HUES48 (cell line): Measurements from ENCODE around the gene ZBTB5.

Source experiments
- H3K27ac ChIP-seq: one replicate; pipeline ENCODE4 v1.7.0; 2013; ENCODE audit warnings: low read depth, low read length, inconsistent platforms
- H3K27me3 ChIP-seq: 2 replicates; pipeline ENCODE4 v1.6.1; 2013; ENCODE audit warnings: mild to moderate bottlenecking, low read length; ENCODE audit not compliant: control insufficient read depth, insufficient read depth
- H3K36me3 ChIP-seq: 2 replicates; pipeline ENCODE4 v1.6.1; 2013; ENCODE audit warnings: low read length; ENCODE audit not compliant: control insufficient read depth, insufficient read depth
- H3K4me1 ChIP-seq: 2 replicates; pipeline ENCODE4 v1.6.1; 2013; ENCODE audit warnings: mild to moderate bottlenecking, low read length; ENCODE audit not compliant: control insufficient read depth, insufficient read depth
- H3K4me3 ChIP-seq: 2 replicates; pipeline ENCODE4 v1.5.1; 2013; ENCODE audit warnings: mild to moderate bottlenecking, low read depth, low read length
- H3K9ac ChIP-seq: 2 replicates; pipeline ENCODE4 v1.6.1; 2013; ENCODE audit warnings: mild to moderate bottlenecking, low read depth, low read length, moderate library complexity
- H3K9me3 ChIP-seq: 2 replicates; pipeline ENCODE4 v1.6.1; 2013; ENCODE audit warnings: low read length; ENCODE audit not compliant: control insufficient read depth, insufficient read depth

Gene ZBTB5

GRCh38 chr9:37447111-37447510, 18.1 kb downstream of the ZBTB5 start:
- no peaks in the 10 kb centered on the region for H3K27me3 ChIP-seq
- no peak overlapping the region for H3K4me3 ChIP-seq
- H3K36me3 ChIP-seq = peaks cover 18% of the 10 kb centered on the region
- H3K9me3 ChIP-seq = no peaks in the 10 kb centered on the region
- no peak overlapping the region for H3K9ac ChIP-seq
- H3K4me1 ChIP-seq = no peaks in the 10 kb centered on the region; the same call in 1 of the 2 replicates
- H3K27ac ChIP-seq = no peak overlapping the region

DNA sequence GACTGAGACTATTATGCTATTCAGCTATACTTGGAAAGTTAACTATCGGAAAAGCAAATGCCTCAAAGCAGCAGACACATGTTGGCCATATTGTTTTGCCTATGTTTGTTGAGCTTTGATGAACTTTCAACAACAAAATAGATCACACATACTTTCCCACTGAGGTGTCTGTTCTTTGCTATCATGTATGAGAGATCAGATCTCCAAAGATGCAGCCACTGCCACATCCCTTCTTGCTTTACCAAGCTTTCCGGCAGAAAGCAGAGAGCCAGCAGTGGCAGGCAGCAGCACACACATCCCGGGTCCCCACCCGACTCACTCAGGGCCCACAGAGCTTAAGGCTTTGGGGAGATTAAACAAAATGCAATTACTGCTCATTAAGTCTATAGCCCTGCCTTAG, 18.8 kb downstream of the ZBTB5 start:
- Histone ChIP-seq H3K4me3 (no peak overlapping the region), H3K4me1 (no peaks in the 10 kb centered on the region; the same call in 1 of the 2 replicates), H3K9ac (no peak overlapping the region), H3K27me3 (no peaks in the 10 kb centered on the region), H3K36me3 (peaks cover 25% of the 10 kb centered on the region), H3K27ac (no peak overlapping the region), H3K9me3 (no peaks in the 10 kb centered on the region)

DNA sequence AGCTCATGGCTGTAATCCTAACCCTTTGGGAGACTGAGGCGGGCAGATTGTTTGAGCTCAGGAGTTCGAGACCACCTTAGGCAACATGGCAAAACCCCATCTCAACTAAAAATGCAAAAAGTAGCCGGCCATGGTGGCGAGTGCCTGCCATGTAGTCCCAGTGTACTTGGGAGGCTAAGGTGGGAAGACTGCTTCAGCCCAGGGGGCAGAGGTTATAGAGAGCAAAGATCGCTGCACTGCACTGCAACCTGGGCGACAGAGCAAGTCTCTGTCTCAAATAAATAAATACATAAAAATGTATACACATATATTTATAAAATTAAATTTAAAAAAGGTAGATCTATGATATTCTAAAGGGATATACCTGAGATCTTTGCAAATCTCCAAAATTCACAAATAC, 19.4 kb downstream of the ZBTB5 start:
- Histone ChIP-seq H3K27me3 (no peaks in the 10 kb centered on the region), H3K36me3 (peaks cover 31% of the 10 kb centered on the region), H3K9me3 (no peaks in the 10 kb centered on the region), H3K4me1 (no peaks in the 10 kb centered on the region; the same call in 1 of the 2 replicates), H3K27ac (no peak overlapping the region), H3K4me3 (no peak overlapping the region), H3K9ac (no peak overlapping the region)

DNA sequence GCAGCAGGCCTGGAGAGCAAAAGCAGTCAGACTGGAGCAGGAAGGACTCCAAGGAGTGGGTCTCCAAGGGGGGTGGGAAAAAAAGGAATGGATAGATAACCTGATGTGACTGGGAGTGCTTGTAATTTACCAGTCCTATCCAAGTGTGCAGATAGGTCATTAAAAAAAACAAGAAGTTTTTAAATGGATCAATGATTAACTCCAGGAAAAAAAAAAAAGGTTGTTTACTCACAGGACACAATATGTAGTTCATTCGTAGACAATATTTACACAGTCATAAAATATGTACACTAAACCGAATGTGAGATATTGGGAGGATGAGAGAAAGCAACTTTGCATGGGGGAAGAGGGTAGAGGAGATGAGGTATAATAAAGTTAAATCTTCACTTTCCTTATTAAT, 20.4 kb downstream of the ZBTB5 start:
- H3K9ac ChIP-seq = no peak overlapping the region

DNA sequence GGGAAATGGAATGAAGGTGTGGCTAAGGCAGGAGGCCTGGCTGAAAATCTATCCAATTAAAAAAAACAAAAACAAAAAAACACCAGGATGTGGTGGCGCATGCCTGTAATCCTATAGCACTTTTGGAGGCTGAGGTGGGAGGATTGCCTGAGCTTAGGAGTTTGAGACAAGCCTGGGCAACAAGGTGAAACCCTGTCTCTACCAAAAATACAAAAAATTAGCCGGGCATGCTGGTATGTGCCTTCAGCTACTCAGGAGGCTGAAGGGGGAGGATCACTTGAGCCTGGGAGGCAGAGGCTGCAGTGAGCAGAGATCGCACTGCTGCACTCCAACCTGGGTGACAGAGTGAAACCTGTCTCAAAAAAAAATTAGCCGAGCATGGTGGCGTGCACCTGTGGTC, 21.7 kb downstream of the ZBTB5 start:
- Histone ChIP-seq H3K4me3 (no peak overlapping the region), H3K36me3 (peaks cover 49% of the 10 kb centered on the region), H3K27me3 (no peaks in the 10 kb centered on the region), H3K4me1 (no peaks in the 10 kb centered on the region), H3K9me3 (no peaks in the 10 kb centered on the region), H3K9ac (no peak overlapping the region), H3K27ac (no peak overlapping the region)

More for the DNA sequence above, 20.4 kb downstream of the ZBTB5 start:
- Histone ChIP-seq H3K36me3 (peaks cover 37% of the 10 kb centered on the region), H3K9me3 (no peaks in the 10 kb centered on the region), H3K4me3 (no peak overlapping the region), H3K27me3 (no peaks in the 10 kb centered on the region), H3K27ac (no peak overlapping the region), H3K4me1 (no peaks in the 10 kb centered on the region; the same call in 1 of the 2 replicates)

DNA sequence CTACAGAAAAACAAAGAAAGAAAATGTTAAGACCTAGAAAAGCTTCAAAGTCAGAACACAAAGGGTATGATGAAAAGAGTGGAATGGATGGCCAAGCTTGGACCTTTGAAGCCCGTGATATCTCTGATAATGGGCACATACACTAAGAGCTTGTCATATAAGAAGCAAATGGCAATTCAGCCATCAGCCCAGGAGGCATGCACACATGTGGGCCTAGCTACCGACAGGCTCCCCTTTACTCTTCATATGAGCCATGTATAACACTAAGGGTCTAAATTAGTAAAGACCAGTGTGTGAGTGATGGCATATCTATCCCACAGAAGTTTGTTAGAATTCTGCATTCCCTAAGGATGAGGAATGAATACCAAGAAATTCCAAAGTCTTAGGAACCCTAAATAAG, 22.7 kb downstream of the ZBTB5 start:
- Histone ChIP-seq H3K36me3 (peaks cover 54% of the 10 kb centered on the region), H3K27ac (no peak overlapping the region), H3K9me3 (no peaks in the 10 kb centered on the region), H3K4me1 (no peaks in the 10 kb centered on the region), H3K27me3 (no peaks in the 10 kb centered on the region), H3K9ac (no peak overlapping the region), H3K4me3 (no peak overlapping the region)

DNA sequence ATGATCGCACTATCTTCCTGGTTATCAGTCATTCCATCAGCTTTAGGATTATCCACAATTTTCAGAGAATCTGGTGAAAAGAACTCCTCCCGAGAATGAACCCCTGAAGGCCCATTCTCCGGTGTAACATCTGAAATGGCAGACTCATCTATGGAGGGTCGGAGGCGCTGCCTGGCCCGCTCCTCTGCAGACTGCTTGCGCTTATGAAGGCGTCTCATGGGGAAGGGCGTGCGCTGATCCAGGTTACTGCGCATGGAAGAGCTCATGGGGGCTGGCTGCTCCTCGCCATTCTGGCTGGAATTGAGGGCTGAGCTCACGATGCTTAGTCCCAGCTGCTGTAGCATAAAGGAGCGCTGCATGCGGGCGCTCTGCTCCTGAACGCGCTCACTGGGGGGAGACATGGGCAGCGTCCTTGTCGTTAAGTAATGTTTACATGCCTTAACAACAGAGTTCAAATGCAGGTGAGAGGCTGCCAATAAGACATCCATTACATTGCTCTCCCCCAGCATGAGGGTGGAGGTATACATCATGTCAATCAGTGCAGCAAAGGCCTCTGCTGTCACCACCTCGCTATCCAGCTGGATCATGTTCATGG, 23.4 kb downstream of the ZBTB5 start:
- H3K36me3 ChIP-seq = peaks cover 61% of the 10 kb centered on the region
- H3K4me1 ChIP-seq = no peaks in the 10 kb centered on the region
- H3K9ac ChIP-seq = no peak overlapping the region
- H3K9me3 ChIP-seq = no peaks in the 10 kb centered on the region
- no peak overlapping the region for H3K4me3 ChIP-seq
- H3K27ac ChIP-seq = no peak overlapping the region
- H3K27me3 ChIP-seq = no peaks in the 10 kb centered on the region

GRCh38 chr9:37438359-37438758, 26.9 kb downstream of the ZBTB5 start:
- Histone ChIP-seq H3K27ac (no peak overlapping the region), H3K9me3 (no peaks in the 10 kb centered on the region), H3K4me1 (peaks cover 13% of the 10 kb centered on the region; the same call in 1 of the 2 replicates), H3K36me3 (peaks cover 87% of the 10 kb centered on the region), H3K27me3 (no peaks in the 10 kb centered on the region), H3K9ac (no peak overlapping the region), H3K4me3 (no peak overlapping the region)

DNA sequence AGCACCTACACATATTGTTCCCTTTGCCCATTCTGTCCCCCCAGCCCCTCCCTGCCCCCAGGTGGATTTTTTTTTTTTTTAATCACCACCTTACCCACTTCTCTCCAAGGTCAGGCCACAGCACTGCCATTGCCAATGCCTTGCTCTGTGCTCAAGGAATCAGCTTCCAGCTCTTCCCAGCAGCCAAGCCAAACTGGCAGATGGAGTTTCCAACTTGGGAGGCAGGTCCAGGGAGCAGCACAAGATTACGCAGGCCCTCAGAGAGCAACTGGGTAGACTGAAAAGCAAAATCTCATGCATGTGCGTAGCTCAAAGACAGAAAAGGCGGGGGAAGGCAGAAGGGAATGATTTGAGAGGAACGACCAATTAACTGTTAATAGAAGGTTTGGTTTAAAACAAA, 27.6 kb downstream of the ZBTB5 start:
- Histone ChIP-seq H3K27ac (no peak overlapping the region), H3K4me1 (peaks cover 14% of the 10 kb centered on the region; the same call in 1 of the 2 replicates), H3K9me3 (no peaks in the 10 kb centered on the region), H3K4me3 (no peak overlapping the region), H3K27me3 (no peaks in the 10 kb centered on the region), H3K36me3 (peaks cover 88% of the 10 kb centered on the region), H3K9ac (no peak overlapping the region)

DNA sequence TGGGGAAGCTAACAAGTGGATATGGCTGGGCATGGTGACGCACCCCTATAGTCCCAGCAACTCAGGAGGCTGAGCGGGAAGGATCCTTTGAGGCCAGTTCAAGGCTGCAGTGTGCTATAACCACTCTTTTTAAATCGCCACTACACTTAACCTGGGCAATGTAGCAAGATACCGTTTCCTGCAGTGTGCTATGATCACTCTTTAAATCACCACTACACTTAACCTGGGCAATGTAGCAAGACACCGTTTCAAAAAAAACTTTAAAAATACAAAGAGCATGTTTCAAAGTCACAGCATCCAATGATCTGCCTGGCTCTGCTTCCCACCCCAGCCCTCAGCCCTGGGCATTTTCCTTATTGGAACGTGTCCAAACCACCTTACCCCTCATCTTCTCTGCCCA, 28.2 kb downstream of the ZBTB5 start:
- H3K36me3 ChIP-seq = peaks cover 86% of the 10 kb centered on the region
- no peaks in the 10 kb centered on the region for H3K9me3 ChIP-seq
- peaks cover 14% of the 10 kb centered on the region; the same call in 1 of the 2 replicates for H3K4me1 ChIP-seq
- no peaks in the 10 kb centered on the region for H3K27me3 ChIP-seq
- H3K9ac ChIP-seq = no peak overlapping the region
- no peak overlapping the region for H3K4me3 ChIP-seq
- no peak overlapping the region for H3K27ac ChIP-seq

DNA sequence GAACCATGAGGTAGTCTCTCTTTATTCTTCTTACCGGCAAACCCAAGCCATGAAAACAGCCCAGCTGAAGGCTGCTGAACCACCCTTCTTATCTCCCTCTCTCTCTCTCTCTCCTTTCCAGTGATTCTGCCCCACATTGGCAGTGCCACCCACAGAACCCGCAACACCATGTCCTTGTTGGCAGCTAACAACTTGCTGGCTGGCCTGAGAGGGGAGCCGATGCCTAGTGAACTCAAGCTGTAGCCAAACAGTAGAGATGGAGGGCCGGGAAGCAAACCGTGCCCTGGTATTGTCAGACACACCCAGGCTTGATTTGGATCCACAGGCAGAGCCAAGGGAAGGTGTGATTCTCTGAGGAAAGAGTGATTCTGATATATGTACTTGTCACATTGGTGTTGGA, 28.7 kb downstream of the ZBTB5 start:
- Histone ChIP-seq H3K9ac (no peak overlapping the region), H3K27ac (no peak overlapping the region), H3K4me3 (no peak overlapping the region), H3K4me1 (peaks cover 14% of the 10 kb centered on the region; the same call in 1 of the 2 replicates), H3K27me3 (no peaks in the 10 kb centered on the region), H3K9me3 (no peaks in the 10 kb centered on the region), H3K36me3 (peaks cover 86% of the 10 kb centered on the region)
